Skeletal muscle satellite cell (primary cell): ENCODE data around the gene TNFAIP8L1.

Experiments used
- H3K27me3 ChIP-seq: 2 replicates; pipeline ENCODE4 v1.7.0; 2013; ENCODE audit warnings: low read length; ENCODE audit not compliant: control insufficient read depth, insufficient read depth
- H3K36me3 ChIP-seq: 2 replicates; pipeline ENCODE4 v1.7.0; 2013; ENCODE audit warnings: mild to moderate bottlenecking, control low read depth, low read length; ENCODE audit not compliant: insufficient read depth
- H3K4me1 ChIP-seq: 2 replicates; pipeline ENCODE4 v1.7.0; 2013; ENCODE audit warnings: low read length; ENCODE audit not compliant: control insufficient read depth, insufficient read depth
- H3K4me2 ChIP-seq: 2 replicates; pipeline ENCODE4 v1.7.0; 2013; ENCODE audit warnings: mild to moderate bottlenecking, low read length
- H3K4me3 ChIP-seq: 2 replicates; pipeline ENCODE4 v1.7.0; 2013; ENCODE audit warnings: low read length
- H3K9ac ChIP-seq: 2 replicates; pipeline ENCODE4 v1.7.0; 2013; ENCODE audit warnings: mild to moderate bottlenecking, low read depth, low read length, moderate library complexity
- H3K9me3 ChIP-seq: replicated peaks from 2 replicates; pipeline ENCODE4 v1.7.0; 2013; ENCODE audit warnings: mild to moderate bottlenecking, control low read depth, low read length

TNFAIP8L1 gene

DNA sequence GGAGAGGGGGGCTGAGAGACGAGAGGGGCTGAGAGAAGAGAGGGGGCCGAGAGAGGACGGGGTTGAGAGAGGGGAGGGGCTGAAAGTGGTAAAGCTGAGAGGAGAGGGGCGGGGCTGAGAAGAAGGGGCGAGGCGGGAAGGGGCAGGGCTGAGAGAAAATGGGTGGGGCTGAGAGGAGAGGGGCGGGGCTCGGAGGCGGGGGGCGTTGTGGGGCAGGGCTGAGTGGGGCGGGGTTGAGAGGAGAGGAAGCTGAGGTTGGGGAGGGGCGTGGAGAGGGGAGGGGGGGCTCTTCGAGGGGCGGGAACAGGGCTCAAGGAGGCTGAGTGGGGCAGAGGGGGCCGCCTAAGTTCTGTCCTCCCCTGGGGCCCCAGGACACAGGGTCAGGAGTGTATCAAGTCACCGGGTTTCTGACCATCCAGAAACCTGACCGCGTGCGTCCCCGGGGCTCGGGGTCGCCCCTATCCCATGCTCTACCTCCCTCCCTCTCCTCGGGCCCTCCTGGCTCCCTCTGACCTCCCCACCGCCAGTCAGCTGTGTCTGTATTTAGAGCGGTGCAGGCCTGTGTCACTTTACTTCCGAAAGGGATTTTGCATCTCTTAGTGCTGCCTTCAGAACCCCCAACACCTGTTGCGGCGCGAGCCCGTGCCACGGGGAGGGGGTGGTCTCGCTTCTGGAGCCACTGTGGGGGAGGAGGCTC, 41.2 kb upstream of the TNFAIP8L1 start:
- Histone ChIP-seq H3K9ac (no peak overlapping the region), H3K4me2 (peak overlapping the region; percentile 5), H3K9me3 (no peaks in the 10 kb centered on the region), H3K4me1 (no peaks in the 10 kb centered on the region), H3K27me3 (peaks cover 17% of the 10 kb centered on the region), H3K36me3 (no peaks in the 10 kb centered on the region), H3K4me3 (no peak overlapping the region)

GRCh38 chr19:4598712-4599111, 40.6 kb upstream of the TNFAIP8L1 start:
- Histone ChIP-seq H3K4me3 (no peak overlapping the region), H3K36me3 (no peaks in the 10 kb centered on the region), H3K9ac (no peak overlapping the region), H3K27me3 (peaks cover 20% of the 10 kb centered on the region), H3K4me1 (no peaks in the 10 kb centered on the region), H3K4me2 (no peak overlapping the region), H3K9me3 (no peaks in the 10 kb centered on the region)

GRCh38 chr19:4600082-4600481, 39.2 kb upstream of the TNFAIP8L1 start:
- H3K27me3 ChIP-seq = peaks cover 27% of the 10 kb centered on the region
- no peak overlapping the region for H3K4me2 ChIP-seq
- no peaks in the 10 kb centered on the region for H3K36me3 ChIP-seq
- no peak overlapping the region for H3K4me3 ChIP-seq
- H3K4me1 ChIP-seq = no peaks in the 10 kb centered on the region
- H3K9me3 ChIP-seq = no peaks in the 10 kb centered on the region
- H3K9ac ChIP-seq = no peak overlapping the region

- no peak overlapping the region for H3K4me3 ChIP-seq
- H3K9me3 ChIP-seq = no peaks in the 10 kb centered on the region
- H3K4me2 ChIP-seq = no peak overlapping the region
- peaks cover 27% of the 10 kb centered on the region for H3K27me3 ChIP-seq
- no peak overlapping the region for H3K9ac ChIP-seq
- no peaks in the 10 kb centered on the region for H3K4me1 ChIP-seq
- no peaks in the 10 kb centered on the region for H3K36me3 ChIP-seq
Observed at GRCh38 chr19:4600893-4601292, 38.4 kb upstream of the TNFAIP8L1 start.

DNA sequence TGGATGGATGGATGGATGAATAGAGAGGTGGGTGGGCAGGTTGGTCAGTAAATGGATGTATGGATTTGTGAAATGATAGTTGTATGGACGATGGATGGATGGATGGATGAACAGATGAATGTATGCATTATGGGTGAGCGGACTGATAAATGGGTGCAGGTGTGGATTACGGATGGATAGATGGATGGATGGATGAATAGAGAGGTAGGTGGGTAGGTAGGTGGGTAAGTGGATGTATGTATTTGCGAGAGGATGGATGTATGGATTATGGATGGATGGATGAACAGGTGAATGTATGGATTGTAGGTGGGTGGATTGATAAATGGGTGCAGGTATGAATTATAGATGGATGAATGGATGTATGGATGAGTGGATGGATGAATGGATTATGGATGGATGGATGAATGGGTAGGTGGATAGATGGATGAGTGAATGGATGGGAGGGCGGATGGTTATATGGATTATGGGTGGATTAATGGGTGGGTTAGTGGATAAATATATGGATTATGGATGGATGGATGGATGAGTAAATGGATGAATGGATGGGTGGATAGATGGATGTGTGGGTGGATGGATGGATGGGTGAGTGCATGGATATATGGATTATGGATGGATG, 37.0 kb upstream of the TNFAIP8L1 start:
- peaks cover 24% of the 10 kb centered on the region for H3K27me3 ChIP-seq
- no peak overlapping the region for H3K4me3 ChIP-seq
- no peaks in the 10 kb centered on the region for H3K9me3 ChIP-seq
- no peak overlapping the region for H3K4me2 ChIP-seq
- no peak overlapping the region for H3K9ac ChIP-seq
- H3K4me1 ChIP-seq = no peaks in the 10 kb centered on the region
- no peaks in the 10 kb centered on the region for H3K36me3 ChIP-seq

GRCh38 chr19:4602915-4603314, 36.4 kb upstream of the TNFAIP8L1 start:
- Histone ChIP-seq H3K9me3 (no peaks in the 10 kb centered on the region), H3K9ac (no peak overlapping the region), H3K36me3 (no peaks in the 10 kb centered on the region), H3K4me3 (no peak overlapping the region), H3K4me2 (no peak overlapping the region), H3K27me3 (peaks cover 23% of the 10 kb centered on the region), H3K4me1 (no peaks in the 10 kb centered on the region)

- no peak overlapping the region for H3K4me2 ChIP-seq
- no peaks in the 10 kb centered on the region for H3K36me3 ChIP-seq
Observed at GRCh38 chr19:4604912-4605311, 34.4 kb upstream of the TNFAIP8L1 start.

GRCh38 chr19:4606181-4606580, 33.1 kb upstream of the TNFAIP8L1 start:
- no peaks in the 10 kb centered on the region for H3K9me3 ChIP-seq
- peaks cover 37% of the 10 kb centered on the region for H3K27me3 ChIP-seq
- no peaks in the 10 kb centered on the region for H3K36me3 ChIP-seq

More at GRCh38 chr19:4604912-4605311, 34.4 kb upstream of the TNFAIP8L1 start:
- Histone ChIP-seq H3K4me1 (no peaks in the 10 kb centered on the region), H3K4me3 (no peak overlapping the region), H3K9me3 (no peaks in the 10 kb centered on the region), H3K27me3 (peaks cover 25% of the 10 kb centered on the region), H3K9ac (no peak overlapping the region)

DNA sequence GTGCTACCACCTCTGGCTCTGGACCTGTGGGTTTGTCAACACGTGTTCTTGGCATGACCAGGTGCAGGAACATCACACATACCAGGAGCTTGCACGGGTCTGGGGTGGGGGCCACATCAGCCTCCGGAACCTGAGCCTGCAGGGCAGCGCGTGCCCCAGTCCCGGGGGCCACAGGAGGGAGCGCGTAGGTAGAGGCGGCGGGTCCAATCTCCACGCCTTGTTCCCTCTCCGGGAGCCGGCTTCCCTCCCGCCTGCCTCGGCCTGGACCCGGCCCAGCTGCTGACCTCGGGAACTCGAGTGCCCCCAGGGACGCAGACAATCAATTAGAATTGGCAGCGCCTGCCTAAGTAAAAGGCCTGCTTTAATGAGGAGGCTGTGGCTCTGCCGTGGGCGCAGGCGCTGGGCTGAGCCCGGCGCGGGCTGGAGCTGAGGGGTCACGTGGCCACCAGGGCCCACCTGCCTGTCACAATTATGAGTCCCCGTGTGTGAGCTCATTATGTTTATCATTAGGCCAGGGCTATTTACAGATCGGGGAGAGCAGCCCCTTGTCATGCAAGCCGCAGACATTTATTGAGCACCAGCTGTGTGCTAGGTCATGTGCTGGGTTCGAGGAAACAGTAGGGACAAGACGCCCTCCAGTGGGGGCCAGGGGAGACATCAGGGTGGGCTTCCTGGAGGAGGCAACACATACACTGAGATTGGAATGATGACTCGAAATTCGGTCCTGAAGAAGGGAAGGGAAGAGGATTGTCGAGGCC, 32.2 kb upstream of the TNFAIP8L1 start:
- Histone ChIP-seq H3K27me3 (peaks cover 38% of the 10 kb centered on the region), H3K4me3 (no peak overlapping the region), H3K9me3 (no peaks in the 10 kb centered on the region), H3K36me3 (no peaks in the 10 kb centered on the region), H3K4me1 (no peaks in the 10 kb centered on the region), H3K4me2 (no peak overlapping the region), H3K9ac (no peak overlapping the region)

More at GRCh38 chr19:4606181-4606580, 33.1 kb upstream of the TNFAIP8L1 start:
- Histone ChIP-seq H3K4me3 (no peak overlapping the region), H3K4me1 (no peaks in the 10 kb centered on the region), H3K9ac (no peak overlapping the region), H3K4me2 (no peak overlapping the region)

- Histone ChIP-seq H3K9me3 (no peaks in the 10 kb centered on the region), H3K9ac (no peak overlapping the region), H3K4me2 (peak overlapping the region; percentile 31), H3K4me1 (no peaks in the 10 kb centered on the region), H3K4me3 (no peak overlapping the region), H3K36me3 (no peaks in the 10 kb centered on the region), H3K27me3 (peaks cover 28% of the 10 kb centered on the region)
Observed at GRCh38 chr19:4609878-4610511, 29.3 kb upstream of the TNFAIP8L1 start.

- Histone ChIP-seq H3K9ac (no peak overlapping the region), H3K4me2 (no peak overlapping the region), H3K4me1 (no peaks in the 10 kb centered on the region), H3K9me3 (no peaks in the 10 kb centered on the region), H3K27me3 (peaks cover 32% of the 10 kb centered on the region), H3K4me3 (no peak overlapping the region), H3K36me3 (no peaks in the 10 kb centered on the region)
Observed at GRCh38 chr19:4613254-4613751, 26.0 kb upstream of the TNFAIP8L1 start.
